B cell (primary cell): ENCODE measurements around the gene PRKD2.

ENCODE experiments used
- EZH2 ChIP-seq: IDR thresholded peaks from 2 replicates; pipeline ENCODE4 v1.6.1; 2012; ENCODE audit warnings: borderline replicate concordance, low read depth, mild to moderate bottlenecking, moderate library complexity, low read length; ENCODE audit not compliant: insufficient read depth, poor library complexity, severe bottlenecking
- TF ChIP-seq, protein P1 (sequence below): fragments of 200-600 bp; IDR thresholded peaks from one replicate; pipeline ENCODE4 v1.8.0; 2022; ENCODE audit warnings: antibody characterized with exemption, mild to moderate bottlenecking

DNA sequence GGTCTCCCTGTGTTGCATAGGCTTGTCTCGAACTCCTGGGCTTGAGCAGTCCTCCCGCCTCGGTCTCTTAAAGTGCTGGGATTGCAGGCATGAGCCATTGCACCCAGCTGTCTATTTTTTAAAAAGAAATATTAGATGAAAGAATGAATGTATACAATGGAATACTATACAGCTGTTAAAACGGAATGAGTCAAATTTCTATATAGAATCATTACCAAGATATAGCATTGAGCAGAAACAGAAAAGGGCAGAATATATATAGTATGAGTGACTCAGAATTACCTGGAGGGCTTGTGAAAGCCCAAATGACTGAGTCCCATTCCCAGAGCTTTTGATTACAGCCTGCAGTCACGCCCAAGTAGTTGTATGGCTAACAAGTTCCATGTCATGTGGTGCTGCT is 60.4 kb downstream of the PRKD2 start:
- TF ChIP-seq EZH2: no peak
- TF ChIP-seq, protein P1, sequence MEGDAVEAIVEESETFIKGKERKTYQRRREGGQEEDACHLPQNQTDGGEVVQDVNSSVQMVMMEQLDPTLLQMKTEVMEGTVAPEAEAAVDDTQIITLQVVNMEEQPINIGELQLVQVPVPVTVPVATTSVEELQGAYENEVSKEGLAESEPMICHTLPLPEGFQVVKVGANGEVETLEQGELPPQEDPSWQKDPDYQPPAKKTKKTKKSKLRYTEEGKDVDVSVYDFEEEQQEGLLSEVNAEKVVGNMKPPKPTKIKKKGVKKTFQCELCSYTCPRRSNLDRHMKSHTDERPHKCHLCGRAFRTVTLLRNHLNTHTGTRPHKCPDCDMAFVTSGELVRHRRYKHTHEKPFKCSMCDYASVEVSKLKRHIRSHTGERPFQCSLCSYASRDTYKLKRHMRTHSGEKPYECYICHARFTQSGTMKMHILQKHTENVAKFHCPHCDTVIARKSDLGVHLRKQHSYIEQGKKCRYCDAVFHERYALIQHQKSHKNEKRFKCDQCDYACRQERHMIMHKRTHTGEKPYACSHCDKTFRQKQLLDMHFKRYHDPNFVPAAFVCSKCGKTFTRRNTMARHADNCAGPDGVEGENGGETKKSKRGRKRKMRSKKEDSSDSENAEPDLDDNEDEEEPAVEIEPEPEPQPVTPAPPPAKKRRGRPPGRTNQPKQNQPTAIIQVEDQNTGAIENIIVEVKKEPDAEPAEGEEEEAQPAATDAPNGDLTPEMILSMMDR: no peak
